ENCODE measurements around the gene MYOT.

DNA sequence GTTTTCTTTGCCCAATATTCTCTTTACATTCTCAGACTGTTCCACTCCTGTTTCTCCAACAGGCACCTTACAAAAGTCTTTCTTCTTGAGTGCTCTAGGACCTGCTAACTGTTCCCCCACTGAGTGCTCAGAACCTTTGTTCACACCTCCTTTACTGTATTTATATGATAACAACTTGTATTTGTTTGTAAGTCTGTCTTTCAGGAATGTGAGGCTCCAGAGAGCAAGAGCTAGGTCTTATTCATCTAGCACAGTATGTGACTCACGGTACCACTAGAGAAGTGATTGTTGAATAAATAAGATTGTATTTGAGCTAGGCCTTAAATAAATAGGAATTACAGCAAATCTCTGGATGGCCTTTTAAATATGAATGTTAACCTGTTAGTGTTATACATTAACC is 42.5 kb upstream of the MYOT start:
- TF ChIP-seq LEF1 (IDR thresholded peaks at IDR 0.05; ENCODE audit: borderline replicate concordance) (no peak), TARDBP (IDR thresholded peaks at IDR 0.05) (no peak), FOXA1 (IDR thresholded peaks at IDR 0.05) (no peak), FOXM1 (IDR thresholded peaks at IDR 0.05; ENCODE audit: borderline replicate concordance) (no peak), ELF4 (IDR thresholded peaks at IDR 0.05) (no peak), ZNF384 (IDR thresholded peaks at IDR 0.05) (no peak), HDGF (IDR thresholded peaks at IDR 0.05; ENCODE audit: borderline replicate concordance) (no peak)

Data from HEK293T (cell line).